ENCODE results near the gene RBM23.

- TF ChIP-seq CTCF (IDR thresholded peaks at IDR 0.05; ENCODE audit: extremely low read depth in 1 of 2, insufficient read depth in 1 of 2, low read depth in 1 of 2, low read length in 2 of 2), result no peak
- TF ChIP-seq POLR2A (IDR thresholded peaks at IDR 0.05; ENCODE audit: low read depth, low read length), result no peak
- TF ChIP-seq POLR2AphosphoS5 (IDR thresholded peaks at IDR 0.05; ENCODE audit: insufficient read depth, low read depth, low read length), result no peak
- TF ChIP-seq MYC (IDR thresholded peaks at IDR 0.05; ENCODE audit: low read depth, low read length), result no peak
These were observed 33.5 kb upstream of the RBM23 start for GRCh38 chr14:22952418-22952817.

All from endothelial cell of umbilical vein (primary cell).